NB4 (cell line): ENCODE results near the gene B4GAT1.

ENCODE experiments used
- DNase-seq: peaks from one replicate; pipeline ENCODE4 v3.0.0; 2010; ENCODE audit warnings: low read depth
- H3K4me3 ChIP-seq: one replicate; pipeline ENCODE4 v1.5.1; 2011; ENCODE audit warnings: mild to moderate bottlenecking, low read depth, low read length, moderate library complexity
- MYC ChIP-seq: IDR thresholded peaks from 2 replicates; pipeline ENCODE4 v1.6.1; 2011; ENCODE audit warnings: low read depth, low read length
- POLR2A ChIP-seq: IDR thresholded peaks from 2 replicates; pipeline ENCODE4 v1.6.1; 2011; ENCODE audit warnings: mild to moderate bottlenecking; ENCODE audit not compliant: insufficient read length; ENCODE audit errors: extremely low read depth
- TF ChIP-seq, protein P1 (sequence below): IDR thresholded peaks from 2 replicates; pipeline ENCODE4 v1.6.1; 2011; ENCODE audit warnings: low read depth, low read length
- TF ChIP-seq, protein P2 (sequence below): IDR thresholded peaks from one replicate; pipeline ENCODE4 v1.5.1; 2012; ENCODE audit warnings: low read depth, low read length

The B4GAT1 gene

DNA sequence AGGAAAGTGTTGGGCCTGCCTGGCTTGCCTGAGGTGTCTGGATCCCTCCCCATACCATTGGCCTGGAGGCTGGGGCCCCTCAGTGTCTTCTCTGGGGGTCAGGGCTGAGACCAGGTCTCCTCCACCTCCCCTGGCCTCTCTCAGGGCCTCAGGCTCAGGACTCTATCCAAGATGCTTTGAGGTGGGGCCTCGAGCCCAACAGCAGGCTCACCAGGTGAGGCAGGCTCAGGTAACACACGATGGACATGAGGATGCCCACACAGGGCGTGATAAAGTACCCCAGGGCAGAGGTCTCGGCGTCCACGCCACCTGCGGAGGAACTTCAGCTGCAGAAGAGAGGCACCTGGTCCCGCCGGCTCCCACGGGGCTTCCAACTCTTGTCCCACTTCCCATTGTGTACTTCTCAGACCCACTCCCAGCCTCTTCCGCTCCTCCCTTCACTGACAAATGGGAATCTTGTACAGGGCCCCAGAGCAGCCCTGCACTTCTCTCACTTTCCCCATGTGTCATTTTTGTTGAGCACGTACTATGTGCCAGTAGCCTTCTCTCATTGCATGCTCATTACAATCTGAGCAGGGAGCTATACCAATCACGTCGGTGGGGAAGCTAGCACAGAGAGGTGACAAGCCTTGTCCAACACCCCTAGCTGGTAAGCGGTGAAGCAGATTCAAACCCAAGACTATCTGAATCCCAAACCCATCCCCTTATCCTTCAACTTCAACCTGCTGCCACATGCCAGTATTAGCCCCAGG lies 20.3 kb upstream of the B4GAT1 start:
- TF ChIP-seq, protein P1, sequence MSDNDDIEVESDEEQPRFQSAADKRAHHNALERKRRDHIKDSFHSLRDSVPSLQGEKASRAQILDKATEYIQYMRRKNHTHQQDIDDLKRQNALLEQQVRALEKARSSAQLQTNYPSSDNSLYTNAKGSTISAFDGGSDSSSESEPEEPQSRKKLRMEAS, result no peak
- TF ChIP-seq POLR2A (no peak), MYC (no peak)
- TF ChIP-seq, protein P2, sequence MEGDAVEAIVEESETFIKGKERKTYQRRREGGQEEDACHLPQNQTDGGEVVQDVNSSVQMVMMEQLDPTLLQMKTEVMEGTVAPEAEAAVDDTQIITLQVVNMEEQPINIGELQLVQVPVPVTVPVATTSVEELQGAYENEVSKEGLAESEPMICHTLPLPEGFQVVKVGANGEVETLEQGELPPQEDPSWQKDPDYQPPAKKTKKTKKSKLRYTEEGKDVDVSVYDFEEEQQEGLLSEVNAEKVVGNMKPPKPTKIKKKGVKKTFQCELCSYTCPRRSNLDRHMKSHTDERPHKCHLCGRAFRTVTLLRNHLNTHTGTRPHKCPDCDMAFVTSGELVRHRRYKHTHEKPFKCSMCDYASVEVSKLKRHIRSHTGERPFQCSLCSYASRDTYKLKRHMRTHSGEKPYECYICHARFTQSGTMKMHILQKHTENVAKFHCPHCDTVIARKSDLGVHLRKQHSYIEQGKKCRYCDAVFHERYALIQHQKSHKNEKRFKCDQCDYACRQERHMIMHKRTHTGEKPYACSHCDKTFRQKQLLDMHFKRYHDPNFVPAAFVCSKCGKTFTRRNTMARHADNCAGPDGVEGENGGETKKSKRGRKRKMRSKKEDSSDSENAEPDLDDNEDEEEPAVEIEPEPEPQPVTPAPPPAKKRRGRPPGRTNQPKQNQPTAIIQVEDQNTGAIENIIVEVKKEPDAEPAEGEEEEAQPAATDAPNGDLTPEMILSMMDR, result no peak
- H3K4me3 ChIP-seq, result no peak overlapping the region
- no peak for DNase-seq

DNA sequence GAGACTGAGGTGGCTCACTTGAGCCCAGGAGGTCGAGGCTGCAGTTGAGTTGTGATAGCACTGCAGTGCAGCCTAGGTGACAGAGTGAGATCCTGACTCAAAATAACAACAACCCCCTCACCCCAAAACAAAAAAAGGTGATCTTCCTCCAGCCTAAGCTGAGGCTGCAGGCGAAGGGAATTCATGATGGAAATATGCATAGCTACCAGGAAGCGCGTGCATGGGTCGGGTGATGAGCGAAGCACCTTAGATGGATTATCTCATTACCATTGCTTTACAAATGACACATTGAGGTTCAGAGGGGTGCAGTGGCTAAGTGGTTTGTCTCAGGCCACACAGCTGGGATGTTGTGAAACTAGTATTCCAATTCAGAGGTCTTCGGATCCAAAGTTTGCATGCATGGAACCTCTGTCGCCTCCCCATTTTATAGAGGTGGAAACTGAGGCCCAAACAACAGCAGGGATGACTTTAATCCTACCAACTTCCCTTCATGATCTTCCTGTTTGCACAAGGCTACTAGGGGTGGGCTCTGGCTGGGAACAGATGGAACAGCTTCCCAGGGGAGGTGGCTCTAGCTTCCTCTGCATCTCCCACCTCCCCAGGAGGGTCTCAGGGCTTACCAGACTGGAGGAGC lies 19.5 kb upstream of the B4GAT1 start:
- no peak overlapping the region for H3K4me3 ChIP-seq
- DNase-seq, result no peak
- TF ChIP-seq, protein P1, result no peak
- TF ChIP-seq, protein P2, result no peak
- no peak for TF ChIP-seq MYC
- peak; percentile 13 for TF ChIP-seq POLR2A

DNA sequence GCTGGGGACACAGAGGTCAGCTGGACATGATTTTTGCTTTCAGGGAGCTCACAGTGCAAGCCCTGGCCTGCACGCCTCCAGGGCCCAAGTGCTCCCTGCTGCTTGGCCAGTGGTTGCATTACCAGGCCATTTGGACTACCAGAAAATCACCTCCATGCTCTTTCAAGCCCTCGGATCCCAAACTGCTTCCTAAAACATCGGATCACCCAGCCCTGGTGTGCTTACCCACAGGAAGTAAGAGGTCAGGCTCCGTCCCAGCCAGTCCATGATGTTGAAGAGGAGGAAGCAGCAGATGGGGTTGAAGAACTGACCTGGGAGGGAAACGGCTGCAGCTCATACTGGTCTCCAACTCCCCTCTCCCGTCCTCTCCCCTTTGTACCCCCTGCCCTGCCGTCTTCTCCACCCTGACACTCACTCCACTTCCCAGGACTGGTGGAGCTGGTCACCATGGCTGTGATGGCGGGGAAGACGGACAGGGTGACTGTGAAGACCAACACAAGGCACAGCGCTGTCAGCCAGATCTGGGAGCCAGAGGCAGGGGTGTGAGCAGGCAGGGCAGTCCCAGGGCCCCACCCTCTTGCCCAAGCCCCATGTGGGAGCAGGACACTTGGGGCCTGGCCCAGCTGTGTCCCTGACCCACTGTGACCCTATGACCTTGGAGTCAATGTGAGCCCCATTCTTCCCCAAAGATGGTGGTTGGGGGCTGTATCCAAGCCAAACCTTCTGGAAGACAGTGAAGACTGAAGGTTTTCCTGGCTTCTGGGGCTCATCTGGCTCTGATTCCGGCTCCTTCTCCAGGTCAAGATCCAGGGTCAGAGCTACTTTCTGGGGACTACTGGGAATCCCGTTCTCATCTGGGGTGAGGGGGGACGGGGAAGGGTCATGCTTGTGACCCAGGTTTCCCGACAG lies 18.5 kb upstream of the B4GAT1 start:
- TF ChIP-seq POLR2A (peak; percentile 30), MYC (no peak)
- DNase-seq, result peak; percentile 21
- H3K4me3 ChIP-seq, result no peak overlapping the region

DNA sequence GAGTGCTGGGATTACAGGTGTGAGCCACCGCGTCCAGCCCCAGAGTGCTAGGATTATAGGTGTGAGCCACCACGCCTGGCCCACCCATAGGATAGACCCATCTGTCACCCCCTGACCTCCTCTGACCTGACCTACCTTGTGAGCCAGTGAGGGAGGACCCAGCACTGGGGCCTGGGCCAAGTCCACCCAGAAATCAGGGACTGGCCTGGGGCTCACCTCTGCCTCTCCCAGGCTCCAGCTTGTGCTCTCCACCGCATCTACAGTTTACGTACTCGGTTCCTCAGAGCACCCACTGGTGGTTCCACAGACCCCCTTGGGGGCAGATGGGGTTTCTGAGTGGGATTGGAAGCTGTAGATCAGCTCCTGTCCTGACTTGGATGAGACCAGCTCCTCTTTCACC lies 17.7 kb upstream of the B4GAT1 start:
- DNase-seq, result no peak
- TF ChIP-seq MYC (no peak), POLR2A (no peak)
- TF ChIP-seq, protein P1, result no peak
- TF ChIP-seq, protein P2, result no peak
- H3K4me3 ChIP-seq, result no peak overlapping the region

DNA sequence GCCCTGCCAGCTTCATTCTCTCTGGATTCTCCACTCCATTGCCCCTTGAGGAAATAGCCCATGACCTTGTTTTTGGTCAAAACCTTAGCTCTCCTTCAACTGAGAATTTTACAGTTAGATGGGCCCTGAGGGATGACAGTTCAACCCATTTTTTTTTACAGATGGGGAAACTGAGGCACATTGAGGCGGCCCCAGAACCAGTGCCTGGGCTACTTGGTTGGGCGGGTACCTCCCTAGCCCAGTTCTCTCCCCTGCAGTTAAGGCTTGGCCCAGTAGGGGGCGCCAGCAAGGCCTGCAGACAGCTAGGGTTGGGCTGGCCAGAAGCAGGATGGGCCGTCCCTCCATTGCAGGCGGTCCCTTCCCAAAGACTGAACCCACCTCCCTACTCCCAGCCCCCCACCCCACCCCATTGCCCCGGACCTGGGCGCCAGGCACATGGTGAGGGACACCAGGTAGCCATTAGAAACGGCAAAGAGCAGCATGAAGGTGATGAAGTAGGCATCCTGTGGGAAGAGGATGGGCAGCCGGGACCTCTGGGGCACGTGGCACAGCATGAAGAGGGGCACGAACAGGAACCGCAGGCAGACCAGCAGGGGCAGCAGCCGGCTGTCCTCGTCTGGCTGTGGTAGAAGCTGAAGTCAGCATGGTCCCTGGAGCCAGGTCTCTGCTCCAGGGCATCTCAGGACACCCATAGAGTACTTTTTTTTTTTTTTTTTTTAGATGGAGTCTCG lies 16.5 kb upstream of the B4GAT1 start:
- TF ChIP-seq, protein P2, result peak; percentile 96
- TF ChIP-seq, protein P1, result peak; percentile 24; the same call in 1 of the 2 replicates
- TF ChIP-seq MYC (no peak), POLR2A (peak; percentile 37)
- no peak overlapping the region for H3K4me3 ChIP-seq
- peak; percentile 77 for DNase-seq
